Omental fat pad (tissue), 4 donors: ENCODE measurements around the gene RUSF1. TPM values are rescaled to one million over a fixed set of nuclear protein-coding genes. Genes with fewer than 3 reads are reported as not detected.

ENCODE experiments used
- ATAC-seq: fragments of 150-250 bp; one replicate; pipeline ENCODE4 v1.9.1; 2016; ENCODE audit warnings: mild to moderate bottlenecking, moderate library complexity; ENCODE audit not compliant: low FRiP score
- DNase-seq: peaks from one replicate; pipeline ENCODE4 v3.0.0-alpha.2; 2019; ENCODE audit warnings: low spot score
- total RNA-seq, 4 donors: library from RNA; depleted of rRNA; stranded (reverse); fragments of >200 nt; gene quantifications; one replicate each; pipeline ENCODE4 v1.1.0, GENCODE V29; 2016
- TF ChIP-seq, protein P1 (sequence below), 3 donors: fragments of 450-650 bp; IDR thresholded peaks; one replicate each; pipeline ENCODE4 v1.5.1; 2016 to 2017; ENCODE audit warnings: antibody characterized with exemption in 3 of 3, mild to moderate bottlenecking in 3 of 3, moderate library complexity in 2 of 3

Gene RUSF1
- total RNA-seq, 4 donors from 2014 or later = 35.3 to 56.7 (median 48.9) TPM

DNA sequence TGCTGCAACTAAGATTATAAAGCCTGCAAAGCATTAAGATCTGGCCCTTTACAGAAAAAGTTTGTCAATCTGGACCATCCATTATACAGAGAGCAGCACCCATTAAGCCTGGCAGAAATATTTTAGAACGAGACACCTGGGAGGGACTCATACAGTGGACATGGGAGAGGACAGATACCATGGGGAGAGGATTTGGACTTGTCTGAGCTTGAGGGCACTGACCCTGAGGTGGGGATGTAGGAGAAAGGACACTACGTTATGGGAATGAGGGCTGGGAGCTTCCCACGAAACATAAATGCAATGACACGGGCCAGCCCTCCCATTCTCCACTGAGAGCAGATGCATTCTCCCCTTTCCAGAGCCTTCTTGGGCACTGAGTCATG is 6.2 kb downstream of the RUSF1 start:
- ATAC-seq (no peak), DNase-seq (no peak)
- TF ChIP-seq, protein P1, sequence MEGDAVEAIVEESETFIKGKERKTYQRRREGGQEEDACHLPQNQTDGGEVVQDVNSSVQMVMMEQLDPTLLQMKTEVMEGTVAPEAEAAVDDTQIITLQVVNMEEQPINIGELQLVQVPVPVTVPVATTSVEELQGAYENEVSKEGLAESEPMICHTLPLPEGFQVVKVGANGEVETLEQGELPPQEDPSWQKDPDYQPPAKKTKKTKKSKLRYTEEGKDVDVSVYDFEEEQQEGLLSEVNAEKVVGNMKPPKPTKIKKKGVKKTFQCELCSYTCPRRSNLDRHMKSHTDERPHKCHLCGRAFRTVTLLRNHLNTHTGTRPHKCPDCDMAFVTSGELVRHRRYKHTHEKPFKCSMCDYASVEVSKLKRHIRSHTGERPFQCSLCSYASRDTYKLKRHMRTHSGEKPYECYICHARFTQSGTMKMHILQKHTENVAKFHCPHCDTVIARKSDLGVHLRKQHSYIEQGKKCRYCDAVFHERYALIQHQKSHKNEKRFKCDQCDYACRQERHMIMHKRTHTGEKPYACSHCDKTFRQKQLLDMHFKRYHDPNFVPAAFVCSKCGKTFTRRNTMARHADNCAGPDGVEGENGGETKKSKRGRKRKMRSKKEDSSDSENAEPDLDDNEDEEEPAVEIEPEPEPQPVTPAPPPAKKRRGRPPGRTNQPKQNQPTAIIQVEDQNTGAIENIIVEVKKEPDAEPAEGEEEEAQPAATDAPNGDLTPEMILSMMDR (IDR thresholded peaks at IDR 0.05) = no peak

DNA sequence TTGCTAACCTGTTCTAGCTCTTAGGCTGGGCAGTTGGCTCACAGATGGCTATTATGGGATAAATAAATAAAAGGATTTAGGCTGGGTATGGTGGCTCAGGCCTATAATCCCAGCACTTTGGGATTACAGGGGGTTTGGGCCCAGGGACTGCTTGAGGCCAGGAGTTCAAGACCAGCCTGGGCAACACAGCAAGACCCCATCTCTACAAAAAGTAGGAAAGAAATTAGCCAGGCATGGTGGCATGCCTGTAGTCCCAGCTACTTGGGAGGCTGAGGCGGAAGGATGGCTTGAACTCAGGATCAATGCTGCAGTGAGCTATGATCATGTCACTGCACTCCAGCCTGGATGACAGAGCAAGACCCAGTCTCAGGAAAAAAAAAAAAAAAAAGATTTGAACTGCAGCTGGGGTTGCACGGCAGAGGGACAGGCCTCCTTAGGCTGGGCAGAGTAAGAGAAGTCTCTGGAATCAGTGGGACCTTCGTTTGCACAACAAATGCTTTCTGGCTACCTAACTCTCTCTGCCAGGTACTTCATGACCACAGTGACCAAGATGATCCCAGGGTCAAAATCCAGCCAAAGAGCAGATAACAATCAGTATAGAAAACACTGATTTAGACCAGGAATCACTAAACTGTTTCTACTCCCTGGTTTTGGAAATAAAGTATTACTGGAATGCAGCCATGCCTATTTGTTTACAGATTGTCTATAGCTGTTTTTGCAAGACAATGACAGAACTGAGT is 6.8 kb downstream of the RUSF1 start:
- TF ChIP-seq, protein P1 (IDR thresholded peaks at IDR 0.05) = no peak
- ATAC-seq (no peak), DNase-seq (no peak)

DNA sequence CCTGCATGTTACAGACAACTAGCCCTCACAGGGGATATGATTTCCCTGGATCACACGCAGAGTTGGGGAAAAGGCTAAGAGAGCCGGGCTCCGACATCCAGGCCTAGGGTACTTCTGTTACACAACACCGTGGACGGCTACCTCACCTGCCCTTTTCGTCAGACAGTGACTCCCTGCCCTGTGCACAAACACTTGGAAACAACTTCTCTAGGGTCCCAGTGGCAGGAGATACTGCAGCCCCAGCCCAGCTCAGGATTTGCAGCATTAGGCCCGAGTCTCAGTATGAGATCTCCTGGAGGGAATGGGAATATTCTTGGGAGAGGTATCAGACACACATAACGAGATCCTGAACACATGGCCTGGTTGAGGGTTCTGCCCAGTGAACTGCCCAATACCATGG is 8.3 kb downstream of the RUSF1 start:
- DNase-seq = no peak
- no peak for ATAC-seq
- TF ChIP-seq, protein P1 (IDR thresholded peaks at IDR 0.05) = no peak

DNA sequence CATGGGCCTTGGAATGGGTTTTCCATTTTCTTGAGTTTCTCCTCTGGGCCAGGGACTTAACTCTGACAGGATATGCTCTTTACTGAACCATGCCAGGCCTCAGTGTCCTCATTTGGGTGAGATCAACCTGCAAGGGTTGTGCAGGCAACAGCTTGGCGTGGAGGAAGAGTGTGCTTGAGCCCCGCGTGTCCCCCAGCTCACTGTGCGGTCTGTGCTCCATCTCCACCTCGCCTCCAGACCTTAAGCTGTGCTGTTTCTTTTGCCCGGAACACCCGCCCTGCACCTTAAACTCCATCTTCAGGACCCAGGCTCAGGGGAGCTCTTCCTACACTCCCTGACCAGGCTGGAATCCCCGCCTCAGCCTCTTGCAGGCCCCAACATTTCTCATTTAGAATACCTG is 9.7 kb downstream of the RUSF1 start:
- TF ChIP-seq, protein P1 (IDR thresholded peaks at IDR 0.05) = no peak
- DNase-seq (no peak), ATAC-seq (no peak)

DNA sequence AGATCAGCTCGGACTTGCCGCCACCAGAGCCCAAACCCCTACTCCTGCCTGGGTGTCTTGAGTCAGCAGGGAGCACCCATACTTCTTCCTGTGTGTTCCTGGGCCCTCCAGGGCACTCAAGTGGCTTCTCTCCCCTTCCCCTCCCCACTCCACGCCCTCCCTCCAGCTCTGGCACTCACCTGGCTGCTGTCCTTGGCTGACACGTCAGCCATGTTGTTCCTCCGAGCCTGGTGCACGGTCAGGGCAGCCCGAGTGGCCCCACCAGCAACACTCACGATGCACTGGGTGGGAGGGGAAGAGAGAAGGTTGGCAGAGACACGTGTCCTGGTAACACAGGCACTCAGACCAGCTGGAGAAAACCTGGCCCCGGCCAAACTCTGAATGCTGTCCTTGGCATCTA is 11.5 kb downstream of the RUSF1 start:
- TF ChIP-seq, protein P1 (IDR thresholded peaks at IDR 0.05) = no peak
- no peak for DNase-seq
- ATAC-seq = no peak

DNA sequence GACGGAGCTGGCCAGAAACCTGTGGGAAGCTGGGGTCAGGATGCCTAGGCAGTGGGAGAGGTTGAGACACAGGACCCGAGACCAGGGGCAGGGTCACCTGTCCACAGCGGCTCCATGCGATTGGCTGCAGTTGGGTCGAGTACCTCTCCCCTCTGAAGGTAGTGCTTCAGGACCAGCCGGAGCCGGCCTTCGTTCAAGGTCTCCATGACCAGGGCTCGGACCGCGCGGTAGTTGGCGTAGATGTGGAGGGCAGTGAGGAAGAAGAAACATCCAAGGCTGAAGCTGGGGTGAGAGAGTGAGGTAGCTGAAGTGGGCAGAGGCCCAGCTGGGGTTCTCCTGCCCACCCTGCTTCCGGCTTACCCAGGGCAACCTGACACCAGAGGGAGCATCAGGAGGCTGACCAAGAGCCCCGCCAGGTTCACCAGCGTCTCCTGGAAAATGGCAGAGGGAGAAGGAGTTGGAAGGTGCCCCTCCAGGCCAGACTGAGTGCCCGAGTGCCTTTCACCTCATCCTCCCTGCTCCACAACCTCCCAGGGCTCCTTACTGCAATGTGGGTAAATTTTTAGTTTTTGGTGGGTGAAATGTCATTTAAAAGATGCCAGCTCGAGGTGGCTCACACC is 14.6 kb downstream of the RUSF1 start:
- TF ChIP-seq, protein P1 (IDR thresholded peaks at IDR 0.05) = no peak

More for the DNA sequence above, 14.6 kb downstream of the RUSF1 start:
- ATAC-seq (no peak), DNase-seq (no peak)
